H9 (cell line): ENCODE measurements around the gene ABLIM3. TPM values are rescaled to one million over a fixed set of nuclear protein-coding genes. Genes with fewer than 3 reads are reported as not detected.

Source experiments
- DNase-seq: peaks from one replicate; pipeline ENCODE4 v3.0.0-alpha.2; 2017
- H2AFZ ChIP-seq: one replicate; pipeline ENCODE4 v1.6.1; 2013; ENCODE audit warnings: mild to moderate bottlenecking, low read length, control low read depth, moderate library complexity
- H2AK5ac ChIP-seq: 2 replicates; pipeline ENCODE4 v1.6.1; 2013; ENCODE audit warnings: low read length, control low read depth, mixed read lengths; ENCODE audit not compliant: insufficient read length
- H2BK120ac ChIP-seq: one replicate; pipeline ENCODE4 v1.6.1; 2013; ENCODE audit warnings: low read depth, mild to moderate bottlenecking, low read length, control low read depth, inconsistent platforms; ENCODE audit not compliant: poor library complexity, severe bottlenecking
- H2BK12ac ChIP-seq: 2 replicates; pipeline ENCODE4 v1.6.1; 2013; ENCODE audit warnings: low read length, control low read depth, mixed read lengths, low read depth; ENCODE audit not compliant: insufficient read length
- H2BK15ac ChIP-seq: 2 replicates; pipeline ENCODE4 v1.6.1; 2013; ENCODE audit warnings: low read depth, low read length, control low read depth
- H2BK20ac ChIP-seq: one replicate; pipeline ENCODE4 v1.6.1; 2013; ENCODE audit warnings: low read depth, mild to moderate bottlenecking, low read length, control low read depth, inconsistent platforms; ENCODE audit not compliant: poor library complexity, severe bottlenecking
- H2BK5ac ChIP-seq: 2 replicates; pipeline ENCODE4 v1.6.1; 2013; ENCODE audit warnings: low read length, control low read depth, mixed read lengths; ENCODE audit not compliant: insufficient read length
- H3K14ac ChIP-seq: 2 replicates; pipeline ENCODE4 v1.6.1; 2013; ENCODE audit warnings: low read length, control low read depth; ENCODE audit not compliant: insufficient read depth
- H3K18ac ChIP-seq: 2 replicates; pipeline ENCODE4 v1.6.1; 2013; ENCODE audit warnings: low read depth, mild to moderate bottlenecking, mixed read lengths, low read length, control low read depth; ENCODE audit not compliant: insufficient read length
- H3K23ac ChIP-seq: 2 replicates; pipeline ENCODE4 v1.6.1; 2013; ENCODE audit warnings: low read length, control low read depth, mixed read lengths, low read depth; ENCODE audit not compliant: insufficient read length
- H3K23me2 ChIP-seq: 2 replicates; pipeline ENCODE4 v1.6.1; 2013; ENCODE audit warnings: low read depth, mild to moderate bottlenecking, mixed read lengths, low read length, control low read depth; ENCODE audit not compliant: insufficient read length, poor library complexity, severe bottlenecking
- H3K27ac ChIP-seq: 2 replicates; pipeline ENCODE4 v1.5.1; 2013; ENCODE audit warnings: low read length, control low read depth, mixed read lengths, low read depth; ENCODE audit not compliant: insufficient read length
- H3K27me3 ChIP-seq: 2 replicates; pipeline ENCODE4 v1.6.1; 2013; ENCODE audit warnings: low read length, control low read depth, inconsistent platforms; ENCODE audit not compliant: insufficient read depth
- H3K4ac ChIP-seq: 2 replicates; pipeline ENCODE4 v1.6.1; 2013; ENCODE audit warnings: low read depth, mild to moderate bottlenecking, control low read depth, inconsistent platforms, low read length, moderate library complexity
- H3K4me1 ChIP-seq: 2 replicates; pipeline ENCODE4 v1.6.1; 2013; ENCODE audit warnings: low read length, control low read depth, inconsistent platforms; ENCODE audit not compliant: insufficient read depth
- H3K4me2 ChIP-seq: 2 replicates; pipeline ENCODE4 v1.6.1; 2013; ENCODE audit warnings: low read length, control low read depth, mixed read lengths; ENCODE audit not compliant: insufficient read length, insufficient read depth
- H3K56ac ChIP-seq: 2 replicates; pipeline ENCODE4 v1.6.1; 2013; ENCODE audit warnings: low read depth, mild to moderate bottlenecking, mixed read lengths, low read length, control low read depth; ENCODE audit not compliant: insufficient read length
- H3K79me1 ChIP-seq: 2 replicates; pipeline ENCODE4 v1.6.1; 2013; ENCODE audit warnings: low read depth, mild to moderate bottlenecking, moderate library complexity, low read length, control low read depth, inconsistent platforms; ENCODE audit not compliant: insufficient read depth, poor library complexity, severe bottlenecking
- H3K79me2 ChIP-seq: 2 replicates; pipeline ENCODE4 v1.6.1; 2013; ENCODE audit warnings: low read length, control low read depth, inconsistent platforms; ENCODE audit not compliant: insufficient read depth
- H3K9ac ChIP-seq: 2 replicates; pipeline ENCODE4 v1.6.1; 2013; ENCODE audit warnings: low read length, control low read depth, mixed read lengths; ENCODE audit not compliant: insufficient read length; ENCODE audit errors: extremely low read depth
- H3K9me3 ChIP-seq: one replicate; pipeline ENCODE4 v1.6.1; 2013; ENCODE audit warnings: low read depth, low read length, inconsistent platforms; ENCODE audit not compliant: control insufficient read depth
- H3T11ph ChIP-seq: one replicate; pipeline ENCODE4 v1.6.1; 2013; ENCODE audit warnings: mild to moderate bottlenecking, low read length, control low read depth, inconsistent platforms
- H4K20me1 ChIP-seq: one replicate; pipeline ENCODE4 v1.6.1; 2013; ENCODE audit not compliant: control insufficient read depth, insufficient read length, insufficient read depth
- H4K5ac ChIP-seq: 2 replicates; pipeline ENCODE4 v1.6.1; 2013; ENCODE audit warnings: low read depth, mild to moderate bottlenecking, mixed read lengths, low read length, control low read depth; ENCODE audit not compliant: insufficient read length
- H4K8ac ChIP-seq: replicated peaks from 2 replicates; pipeline ENCODE4 v1.6.1; 2013; ENCODE audit warnings: low read length, control low read depth, mixed read lengths, low read depth; ENCODE audit not compliant: insufficient read length
- H4K91ac ChIP-seq: 2 replicates; pipeline ENCODE4 v1.6.1; 2013; ENCODE audit warnings: low read depth, mild to moderate bottlenecking, moderate library complexity, mixed read lengths, low read length, control low read depth; ENCODE audit not compliant: insufficient read length
- H3K27ac Mint-ChIP-seq, 3 experiments: 2 replicates in 2 of 3; 3 replicates in 1 of 3; pipeline ENCODE4 v1.8.0; 2020 to 2021; ENCODE audit warnings: mixed read lengths in 3 of 3, mild to moderate bottlenecking in 1 of 3, moderate library complexity in 1 of 3
- H3K27me3 Mint-ChIP-seq: 2 replicates; pipeline ENCODE4 v1.8.0; 2021; ENCODE audit warnings: low read depth, mild to moderate bottlenecking, moderate library complexity, mixed read lengths
- H3K36me3 Mint-ChIP-seq, 3 experiments: 2 replicates in 2 of 3; 3 replicates in 1 of 3; pipeline ENCODE4 v1.8.0; 2020 to 2021; ENCODE audit warnings: low read depth in 3 of 3, mixed read lengths in 3 of 3; ENCODE audit not compliant: insufficient read depth in 1 of 3
- H3K4me1 Mint-ChIP-seq, 2 experiments: 2 replicates each; pipeline ENCODE4 v1.8.0; 2020; ENCODE audit warnings: mixed read lengths in 2 of 2
- H3K4me3 Mint-ChIP-seq, 2 experiments: 2 replicates in 1 of 2; 3 replicates in 1 of 2; pipeline ENCODE4 v1.8.0; 2020 to 2021; ENCODE audit warnings: mild to moderate bottlenecking in 2 of 2, mixed read lengths in 2 of 2, moderate library complexity in 1 of 2
- H3K9me3 Mint-ChIP-seq, 2 experiments: 2 replicates in 1 of 2; 3 replicates in 1 of 2; pipeline ENCODE4 v1.8.0; 2020; ENCODE audit warnings: mild to moderate bottlenecking in 2 of 2, mixed read lengths in 2 of 2, moderate library complexity in 1 of 2
- WGBS: extraction: QIAGEN DNeasy Blood & Tissue Kit; methylation state at CpG from one replicate; pipeline ENCODE4 v1.1.7; 2013; ENCODE audit warnings: missing lambda C conversion rate, low lambda C conversion rate, mixed read lengths; ENCODE audit not compliant: insufficient read length; ENCODE audit errors: extremely low coverage; 5-methylcytosine and 5-hydroxymethylcytosine counted together
- total RNA-seq: library from RNA; stranded (reverse); gene quantifications from 2 replicates; pipeline ENCODE4 v1.2.1, GENCODE V29; 2021
- TF ChIP-seq, protein P1 (sequence below): fragments of 200-600 bp; sonication (generic); conservative IDR thresholded peaks from 3 replicates; pipeline ENCODE4 v1.8.0; 2021; ENCODE audit warnings: antibody characterized with exemption, mild to moderate bottlenecking

The ABLIM3 gene
- total RNA-seq, 1 experiment from 2014 or later, result 0.20 TPM

DNA sequence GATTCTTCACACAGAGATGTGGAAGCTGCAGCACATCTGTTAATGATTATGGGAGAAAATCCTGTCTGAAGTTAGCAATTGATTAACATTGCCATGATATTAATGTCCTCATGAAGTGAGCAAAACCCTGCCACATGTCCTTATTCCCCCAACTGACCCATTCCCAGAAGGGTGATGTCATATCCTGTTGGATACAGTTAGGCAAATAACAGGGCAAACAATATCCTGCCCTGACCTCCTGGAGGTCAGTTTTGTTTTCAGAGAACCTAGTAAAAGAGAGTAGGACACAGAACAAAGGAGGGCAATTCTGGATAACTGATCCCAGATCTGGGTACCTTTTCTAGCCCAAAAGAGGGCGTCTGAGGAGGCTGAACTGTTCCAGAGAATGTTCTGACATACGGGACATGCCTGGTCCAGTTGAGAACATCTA lies 11.0 kb downstream of the ABLIM3 start:
- H3K27ac Mint-ChIP-seq, result no peak overlapping the region; a peak in 1 of 7 replicates
- peaks cover 2% of the 10 kb centered on the region; the same call in 1 of the 2 replicates for H3K27me3 Mint-ChIP-seq
- Histone ChIP-seq H3K23me2 (no peaks in the 10 kb centered on the region), H3K27ac (no peak overlapping the region), H2BK5ac (no peak overlapping the region), H4K20me1 (no peaks in the 10 kb centered on the region), H2BK120ac (no peak overlapping the region), H3K9ac (no peak overlapping the region), H3K4me2 (no peak overlapping the region), H3K4ac (no peak overlapping the region), H3K79me1 (no peaks in the 10 kb centered on the region), H3T11ph (no peak overlapping the region), H3K9me3 (no peaks in the 10 kb centered on the region), H2AFZ (no peak overlapping the region), H2BK15ac (no peak overlapping the region), H3K27me3 (no peaks in the 10 kb centered on the region), H4K8ac (no peak overlapping the region), H3K79me2 (no peaks in the 10 kb centered on the region), H3K14ac (no peak overlapping the region), H2BK12ac (no peak overlapping the region), H2BK20ac (no peak overlapping the region), H4K5ac (no peak overlapping the region), H3K4me1 (no peaks in the 10 kb centered on the region; the same call in 1 of the 2 replicates), H2AK5ac (no peak overlapping the region), H3K56ac (no peak overlapping the region), H3K23ac (no peak overlapping the region), H3K18ac (no peak overlapping the region), H4K91ac (no peak overlapping the region)
- H3K4me1 Mint-ChIP-seq, result peaks cover 0 to 7% of the 10 kb centered on the region in 2 experiments; a peak in 2 of 4 replicates
- TF ChIP-seq, protein P1, sequence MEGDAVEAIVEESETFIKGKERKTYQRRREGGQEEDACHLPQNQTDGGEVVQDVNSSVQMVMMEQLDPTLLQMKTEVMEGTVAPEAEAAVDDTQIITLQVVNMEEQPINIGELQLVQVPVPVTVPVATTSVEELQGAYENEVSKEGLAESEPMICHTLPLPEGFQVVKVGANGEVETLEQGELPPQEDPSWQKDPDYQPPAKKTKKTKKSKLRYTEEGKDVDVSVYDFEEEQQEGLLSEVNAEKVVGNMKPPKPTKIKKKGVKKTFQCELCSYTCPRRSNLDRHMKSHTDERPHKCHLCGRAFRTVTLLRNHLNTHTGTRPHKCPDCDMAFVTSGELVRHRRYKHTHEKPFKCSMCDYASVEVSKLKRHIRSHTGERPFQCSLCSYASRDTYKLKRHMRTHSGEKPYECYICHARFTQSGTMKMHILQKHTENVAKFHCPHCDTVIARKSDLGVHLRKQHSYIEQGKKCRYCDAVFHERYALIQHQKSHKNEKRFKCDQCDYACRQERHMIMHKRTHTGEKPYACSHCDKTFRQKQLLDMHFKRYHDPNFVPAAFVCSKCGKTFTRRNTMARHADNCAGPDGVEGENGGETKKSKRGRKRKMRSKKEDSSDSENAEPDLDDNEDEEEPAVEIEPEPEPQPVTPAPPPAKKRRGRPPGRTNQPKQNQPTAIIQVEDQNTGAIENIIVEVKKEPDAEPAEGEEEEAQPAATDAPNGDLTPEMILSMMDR, result no peak
- H3K36me3 Mint-ChIP-seq, result no peaks in the 10 kb centered on the region
- no CpG with 5 or more reads among the region's 2 CpGs for WGBS
- DNase-seq, result no peak
- H3K4me3 Mint-ChIP-seq, result no peak overlapping the region
- no peaks in the 10 kb centered on the region for H3K9me3 Mint-ChIP-seq
